Measurements from ENCODE around the gene BCL6B.
"Not testable (repeated sequence)": the region's sequence is repeated elsewhere in the genome, so short reads cannot be mapped to it uniquely, and the experiment has no call there.

BCL6B gene

DNA sequence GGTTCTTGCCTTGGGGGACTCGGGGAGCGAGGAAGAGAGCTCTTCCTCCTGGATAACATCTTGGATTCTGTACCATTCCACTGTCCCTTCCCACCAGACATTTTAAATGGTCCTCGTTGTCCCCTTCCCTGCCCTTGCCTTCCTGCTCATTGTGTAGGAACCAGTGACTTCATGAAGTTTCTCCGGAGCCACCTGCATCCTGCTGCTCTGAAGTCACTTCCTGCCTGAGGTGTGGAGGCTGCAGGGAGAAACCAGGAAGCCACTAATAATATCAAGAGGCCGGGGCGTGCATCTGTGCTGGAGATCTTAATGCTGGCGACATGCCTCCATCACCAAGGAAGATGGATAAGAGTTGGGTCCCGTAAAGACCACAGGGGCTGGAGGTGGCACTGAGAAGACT is 6.8 kb downstream of the BCL6B start:
- peak; percentile 55 to 57 for DNase-seq

GRCh38 chr17:7034955-7035590 is 12.2 kb downstream of the BCL6B start:
- DNase-seq: peak; percentile 50 to 59

DNA sequence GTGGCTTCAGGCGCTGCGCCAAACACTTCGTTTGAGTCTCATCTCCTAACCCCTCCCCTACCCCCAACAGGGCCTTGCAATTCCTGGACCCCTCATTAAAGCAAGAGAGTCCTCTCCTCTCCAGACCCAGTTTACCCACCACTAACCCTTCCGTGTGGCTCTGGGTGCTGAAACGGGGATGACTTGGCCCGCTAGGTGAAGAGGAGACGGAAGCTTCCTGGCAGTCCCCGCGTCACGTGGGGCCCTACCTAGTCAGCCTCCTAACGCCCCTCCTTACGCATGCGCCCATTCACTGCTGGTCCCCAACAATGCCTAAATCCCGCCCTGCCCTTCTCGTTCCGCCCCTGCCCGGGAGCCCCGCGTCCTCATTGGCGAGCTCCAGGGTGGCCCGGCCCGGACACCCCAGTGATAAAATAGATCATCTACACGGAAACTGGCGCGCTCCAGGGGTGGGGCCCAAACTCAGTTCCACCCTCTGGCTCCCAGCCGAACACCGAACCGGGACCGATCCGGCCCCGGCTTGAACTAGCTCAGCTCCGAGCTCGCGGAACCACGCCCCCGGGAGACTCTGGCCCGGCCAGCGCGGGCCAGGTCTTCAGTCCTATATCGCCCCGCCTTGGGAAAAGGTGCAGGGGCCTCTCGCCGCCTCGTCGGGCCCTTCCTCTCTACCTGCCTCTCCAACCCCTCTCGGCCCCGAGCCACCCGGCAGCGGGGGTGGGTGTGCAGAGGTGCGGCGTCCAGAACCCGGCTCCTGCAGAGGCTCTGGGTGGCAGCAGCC is 12.9 kb downstream of the BCL6B start, which contains the start of gene SLC16A13:
SLC16A13 (plus strand) TSS at position 425 of the 778 bp plus-strand sequence. CDS start 368 bp downstream, outside the sequence.
- DNase-seq: peak; percentile 98 to 99

DNA sequence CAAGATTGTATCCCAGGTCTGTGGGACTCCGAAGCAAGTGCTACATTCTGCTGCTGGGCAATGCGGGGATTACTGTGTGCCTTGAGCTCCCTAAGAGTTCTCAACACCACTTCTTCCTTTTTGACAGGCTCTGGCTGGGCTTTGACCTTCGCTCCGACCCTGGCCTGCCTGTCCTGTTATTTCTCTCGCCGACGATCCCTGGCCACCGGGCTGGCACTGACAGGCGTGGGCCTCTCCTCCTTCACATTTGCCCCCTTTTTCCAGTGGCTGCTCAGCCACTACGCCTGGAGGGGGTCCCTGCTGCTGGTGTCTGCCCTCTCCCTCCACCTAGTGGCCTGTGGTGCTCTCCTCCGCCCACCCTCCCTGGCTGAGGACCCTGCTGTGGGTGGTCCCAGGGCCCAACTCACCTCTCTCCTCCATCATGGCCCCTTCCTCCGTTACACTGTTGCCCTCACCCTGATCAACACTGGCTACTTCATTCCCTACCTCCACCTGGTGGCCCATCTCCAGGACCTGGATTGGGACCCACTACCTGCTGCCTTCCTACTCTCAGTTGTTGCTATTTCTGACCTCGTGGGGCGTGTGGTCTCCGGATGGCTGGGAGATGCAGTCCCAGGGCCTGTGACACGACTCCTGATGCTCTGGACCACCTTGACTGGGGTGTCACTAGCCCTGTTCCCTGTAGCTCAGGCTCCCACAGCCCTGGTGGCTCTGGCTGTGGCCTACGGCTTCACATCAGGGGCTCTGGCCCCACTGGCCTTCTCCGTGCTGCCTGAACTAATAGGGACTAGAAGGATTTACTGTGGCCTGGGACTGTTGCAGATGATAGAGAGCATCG is 15.4 kb downstream of the BCL6B start:
- DNase-seq: no peak

GRCh38 chr17:7039832-7040231 is 17.0 kb downstream of the BCL6B start:
- DNase-seq: no peak

DNA sequence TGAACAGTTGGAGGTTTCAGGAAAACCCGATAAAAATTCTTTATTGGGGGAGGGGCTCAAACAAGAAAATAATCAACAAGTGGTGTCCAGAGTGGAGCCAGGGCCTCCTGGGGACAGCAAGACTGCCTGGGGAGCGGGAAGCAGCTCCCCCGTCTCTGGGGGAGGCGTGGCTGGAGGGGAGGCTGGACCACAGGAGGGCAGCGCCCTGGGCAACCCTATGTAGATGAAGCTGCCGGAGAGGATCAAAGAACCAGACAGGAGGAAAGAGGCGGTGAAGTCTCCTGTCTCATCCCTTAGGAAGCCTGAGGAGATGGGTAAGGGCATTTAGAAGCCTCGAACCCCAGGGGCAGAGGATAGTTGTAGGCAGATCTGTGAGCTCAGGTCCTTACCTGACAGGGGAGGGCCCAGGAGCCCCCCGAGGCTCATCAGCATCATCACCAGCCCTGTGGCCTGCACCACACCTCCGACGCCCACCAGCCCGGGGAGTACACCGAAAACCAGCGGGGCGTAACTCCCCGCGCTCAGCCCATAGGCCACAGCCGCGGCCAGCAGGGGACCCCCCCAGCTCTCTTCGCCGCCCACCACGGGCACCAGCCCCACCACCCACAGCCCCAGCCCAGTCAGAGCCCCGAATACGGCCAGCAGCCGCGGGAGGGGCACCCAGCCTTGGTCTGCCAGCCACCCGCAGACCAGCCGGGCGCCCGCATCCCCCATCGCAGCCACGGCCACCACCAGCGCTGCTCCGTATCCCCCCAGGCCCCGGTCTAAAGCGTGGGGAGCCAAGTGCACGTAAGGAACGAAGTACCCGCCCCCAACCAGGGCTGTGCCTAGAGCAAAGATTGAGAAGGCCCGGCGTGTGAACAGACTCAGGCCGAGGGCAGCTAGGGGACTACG is 19.0 kb downstream of the BCL6B start:
- DNase-seq: no peak

- peak in 1 of 2 donors; percentile 42 for DNase-seq
Measured at GRCh38 chr17:7042501-7043181, 19.8 kb downstream of the BCL6B start.

- no peak for DNase-seq
Measured at GRCh38 chr17:7043182-7043496, 20.3 kb downstream of the BCL6B start.

- no peak for DNase-seq
Measured at GRCh38 chr17:7043497-7044198, 20.8 kb downstream of the BCL6B start, which contains the start of gene SLC16A11. Gene SLC16A11 (minus strand): TSS chr17:7044092. CDS start chr17:7043513, 579 bp downstream.

GRCh38 chr17:7045492-7046126 is 22.8 kb downstream of the BCL6B start:
- DNase-seq: peak in 1 of 2 donors; percentile 60

DNA sequence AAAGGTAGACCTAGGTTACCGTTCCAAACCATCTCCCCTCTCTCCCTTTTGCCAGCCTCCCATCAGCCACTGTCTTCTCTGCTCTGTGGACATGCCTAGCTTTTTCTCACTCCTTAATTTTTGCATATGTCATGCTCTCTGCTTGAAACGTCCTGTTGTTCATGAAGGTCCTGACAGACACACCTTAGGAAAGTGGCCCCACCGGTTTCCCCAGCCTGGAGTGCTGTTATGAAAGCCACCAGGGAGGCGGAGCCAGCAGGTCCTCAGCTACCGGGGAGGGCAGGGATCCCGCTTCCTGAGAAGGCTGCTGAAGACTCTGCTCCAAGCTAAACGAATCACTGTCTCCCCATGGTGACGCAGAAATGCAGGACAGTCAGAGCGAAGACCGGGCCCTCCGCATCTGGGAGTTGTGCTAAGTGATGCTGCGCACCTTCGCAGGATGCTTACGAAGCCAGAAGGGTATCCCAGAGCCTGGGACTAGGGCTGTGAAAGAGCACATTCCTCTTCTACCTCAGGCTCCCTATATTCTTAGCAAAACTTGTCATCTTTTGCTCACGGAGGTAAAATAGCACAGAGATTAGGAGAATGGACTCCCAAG is 23.4 kb downstream of the BCL6B start:
- DNase-seq: no peak

DNA sequence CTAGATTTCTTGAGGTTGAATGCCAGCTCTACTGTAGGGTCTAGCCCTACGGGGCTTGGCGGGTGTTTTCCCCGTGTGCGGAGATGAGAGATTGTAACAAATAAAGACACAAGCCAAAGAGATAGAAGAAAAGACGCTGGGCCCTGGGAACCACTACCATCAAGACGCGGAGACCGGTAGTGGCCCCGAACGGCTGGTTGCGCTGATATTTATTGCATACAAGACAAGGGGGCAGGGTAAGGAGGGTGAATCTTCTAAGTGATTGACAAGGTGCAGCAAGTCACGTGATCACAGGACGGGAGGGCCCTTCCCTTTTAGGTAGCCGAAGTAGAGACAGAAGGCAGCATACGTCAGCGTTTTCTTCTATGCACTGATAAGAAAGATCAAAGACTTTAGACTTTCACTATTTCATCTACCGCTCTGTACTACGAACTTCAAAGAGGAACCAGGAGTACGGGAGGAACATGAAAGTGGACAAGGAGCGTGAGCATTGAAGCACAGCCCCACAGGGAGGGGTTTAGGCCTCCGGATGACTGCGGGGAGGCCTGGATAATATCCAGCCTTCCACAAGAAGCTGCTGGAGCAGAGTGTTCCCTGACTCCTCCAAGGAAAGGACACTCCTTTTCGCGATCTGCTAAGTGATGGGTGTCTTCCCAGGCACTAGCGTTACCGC is 24.0 kb downstream of the BCL6B start:
- peak; percentile 70 to 75 for DNase-seq

DNA sequence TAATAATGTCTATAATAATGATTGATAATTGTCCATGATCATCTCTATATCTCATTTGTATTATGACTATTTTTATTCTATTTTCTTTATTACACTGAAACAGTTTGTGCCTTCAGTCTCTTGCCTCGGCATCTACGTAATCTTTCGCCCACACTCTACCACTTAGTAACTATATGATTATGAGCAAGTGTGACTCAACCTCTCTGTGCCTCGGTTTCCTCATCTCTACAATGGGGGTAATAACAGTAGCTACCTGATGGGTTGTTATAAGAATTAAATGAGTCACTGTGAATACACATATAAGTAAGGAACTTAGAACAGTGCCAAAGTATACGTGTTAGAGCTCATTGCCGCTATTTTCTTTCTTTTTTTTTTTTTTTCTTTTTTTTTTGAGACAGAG is 24.7 kb downstream of the BCL6B start:
- DNase-seq: no peak

GRCh38 chr17:7048968-7049367 is 26.1 kb downstream of the BCL6B start:
- no peak for DNase-seq

DNA sequence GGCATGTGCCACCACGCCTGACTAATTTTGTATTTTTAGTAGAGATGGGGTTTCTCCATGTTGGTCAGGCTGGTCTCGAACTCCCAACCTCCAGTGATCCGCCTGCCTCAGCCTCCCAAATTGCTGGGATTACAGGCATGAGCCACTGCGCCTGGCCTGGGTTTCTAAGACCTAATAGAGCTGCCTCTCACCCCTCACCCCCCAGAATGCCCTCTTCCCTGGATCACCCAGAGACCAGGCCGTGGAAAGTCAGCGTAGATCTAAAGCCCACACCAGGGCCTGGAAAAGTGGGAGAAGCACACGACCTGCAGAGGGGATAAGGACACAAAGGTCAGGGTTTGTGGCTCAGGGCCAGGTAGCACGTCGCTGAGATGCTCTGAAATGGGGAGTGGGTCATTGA is 27.7 kb downstream of the BCL6B start:
- DNase-seq: not testable (repeated sequence)

GRCh38 chr17:7056386-7056785 is 33.5 kb downstream of the BCL6B start:
- no peak for DNase-seq

DNA sequence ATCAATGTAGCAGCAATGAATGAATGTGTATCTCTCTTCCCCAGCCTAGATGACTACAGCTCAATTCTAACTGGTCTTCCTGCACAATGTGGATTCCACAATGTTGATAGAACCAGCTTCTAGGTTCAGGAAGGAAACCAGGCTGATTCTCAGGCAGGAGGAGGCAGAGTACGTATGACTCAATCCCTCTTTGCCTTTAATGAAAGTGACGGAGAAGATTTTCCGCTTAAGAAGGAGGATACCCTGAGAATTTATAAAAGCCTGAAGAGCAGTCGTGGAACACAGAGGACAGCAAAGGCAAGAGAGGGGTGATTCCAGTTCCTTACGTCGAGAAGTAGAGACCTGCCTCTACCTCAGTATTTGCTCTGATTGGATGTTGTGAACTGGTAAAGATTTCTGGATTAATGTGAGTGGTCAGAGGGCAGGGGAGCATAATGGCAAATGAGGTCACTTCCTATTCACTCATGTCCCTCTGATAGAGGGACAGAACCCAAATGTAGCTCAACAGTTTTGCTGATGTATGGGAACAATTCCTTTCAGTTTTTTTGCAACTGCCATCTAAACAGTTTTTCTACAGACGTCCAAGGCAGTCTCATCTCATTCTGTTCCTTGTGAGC is 36.1 kb downstream of the BCL6B start:
- DNase-seq: no peak

- DNase-seq: peak; percentile 27 to 28
Measured at GRCh38 chr17:7060165-7060891, 37.5 kb downstream of the BCL6B start.

Data from activated CD4-positive, alpha-beta T cell treated with anti-CD3 and anti-CD28 coated beads for 4 hours (primary cell).